Measurements from ENCODE around the gene KPTN. TPM values are rescaled to one million over a fixed set of nuclear protein-coding genes. Genes with fewer than 3 reads are reported as not detected.

Gene KPTN
- total RNA-seq, 1 donor from 2014 or later = 15.9 TPM

DNA sequence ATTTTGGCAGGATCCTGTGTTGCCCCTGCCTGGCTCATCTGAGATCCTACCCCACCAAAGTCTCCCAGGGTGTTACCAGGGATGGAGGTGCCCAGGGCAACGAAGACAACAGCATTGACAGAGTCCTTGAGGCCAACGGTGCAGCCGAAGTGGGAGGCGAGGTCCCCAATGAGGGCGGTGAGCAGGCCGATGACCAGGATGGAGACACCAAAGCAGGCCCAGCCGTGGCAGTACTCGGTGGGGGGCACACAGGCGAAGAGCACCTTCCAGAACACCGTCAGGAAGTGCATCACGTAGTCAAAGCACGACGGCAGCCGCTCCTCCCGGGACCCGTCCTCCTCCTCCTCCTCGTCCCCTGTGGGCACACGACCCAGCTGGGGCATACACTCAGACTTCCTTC, 51.9 kb downstream of the KPTN start:
- Histone ChIP-seq H3K27me3 (ENCODE audit: insufficient read depth, low read length) (peaks cover 8% of the 10 kb centered on the region), H3K36me3 (ENCODE audit: insufficient read depth, low read length) (no peaks in the 10 kb centered on the region), H3K9ac (ENCODE audit: low read length) (no peak overlapping the region), H3K9me3 (ENCODE audit: insufficient read depth, low read depth, low read length) (no peaks in the 10 kb centered on the region), H4K20me1 (ENCODE audit: insufficient read depth, low read length) (peaks cover 9% of the 10 kb centered on the region), H3K4me3 (ENCODE audit: insufficient read depth, low read depth, low read length) (no peak overlapping the region), H3K27ac (ENCODE audit: low read depth, low read length) (no peak overlapping the region), H3K4me1 (ENCODE audit: insufficient read depth, low read length) (peaks cover 16% of the 10 kb centered on the region), H3K4me2 (ENCODE audit: low read length) (no peak overlapping the region), H3K79me2 (ENCODE audit: insufficient read depth, low read length) (no peaks in the 10 kb centered on the region), H2AFZ (ENCODE audit: low read depth, low read length) (no peak overlapping the region)
- H3K27ac Mint-ChIP-seq (ENCODE audit: unreplicated experiment) = no peak overlapping the region
- H3K27me3 Mint-ChIP-seq (ENCODE audit: low read depth, unreplicated experiment) = peaks cover 19% of the 10 kb centered on the region
- TF ChIP-seq EZH2 (IDR thresholded peaks at IDR 0.05; ENCODE audit: insufficient read depth, low read length) = no peak
- TF ChIP-seq, protein P1, sequence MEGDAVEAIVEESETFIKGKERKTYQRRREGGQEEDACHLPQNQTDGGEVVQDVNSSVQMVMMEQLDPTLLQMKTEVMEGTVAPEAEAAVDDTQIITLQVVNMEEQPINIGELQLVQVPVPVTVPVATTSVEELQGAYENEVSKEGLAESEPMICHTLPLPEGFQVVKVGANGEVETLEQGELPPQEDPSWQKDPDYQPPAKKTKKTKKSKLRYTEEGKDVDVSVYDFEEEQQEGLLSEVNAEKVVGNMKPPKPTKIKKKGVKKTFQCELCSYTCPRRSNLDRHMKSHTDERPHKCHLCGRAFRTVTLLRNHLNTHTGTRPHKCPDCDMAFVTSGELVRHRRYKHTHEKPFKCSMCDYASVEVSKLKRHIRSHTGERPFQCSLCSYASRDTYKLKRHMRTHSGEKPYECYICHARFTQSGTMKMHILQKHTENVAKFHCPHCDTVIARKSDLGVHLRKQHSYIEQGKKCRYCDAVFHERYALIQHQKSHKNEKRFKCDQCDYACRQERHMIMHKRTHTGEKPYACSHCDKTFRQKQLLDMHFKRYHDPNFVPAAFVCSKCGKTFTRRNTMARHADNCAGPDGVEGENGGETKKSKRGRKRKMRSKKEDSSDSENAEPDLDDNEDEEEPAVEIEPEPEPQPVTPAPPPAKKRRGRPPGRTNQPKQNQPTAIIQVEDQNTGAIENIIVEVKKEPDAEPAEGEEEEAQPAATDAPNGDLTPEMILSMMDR (IDR thresholded peaks at IDR 0.05; ENCODE audit: insufficient read depth, low read depth, low read length) = no peak
- peaks cover 2% of the 10 kb centered on the region for H3K4me1 Mint-ChIP-seq (ENCODE audit: low read depth, unreplicated experiment)
- peaks cover 4% of the 10 kb centered on the region for H3K9me3 Mint-ChIP-seq (ENCODE audit: unreplicated experiment)
- FAIRE-seq = no peak
- no peaks in the 10 kb centered on the region for H3K36me3 Mint-ChIP-seq (ENCODE audit: low read depth, unreplicated experiment)
- H3K4me3 Mint-ChIP-seq (ENCODE audit: unreplicated experiment) = no peak overlapping the region
- DNase-seq (ENCODE audit: low read depth) = no peak

DNA sequence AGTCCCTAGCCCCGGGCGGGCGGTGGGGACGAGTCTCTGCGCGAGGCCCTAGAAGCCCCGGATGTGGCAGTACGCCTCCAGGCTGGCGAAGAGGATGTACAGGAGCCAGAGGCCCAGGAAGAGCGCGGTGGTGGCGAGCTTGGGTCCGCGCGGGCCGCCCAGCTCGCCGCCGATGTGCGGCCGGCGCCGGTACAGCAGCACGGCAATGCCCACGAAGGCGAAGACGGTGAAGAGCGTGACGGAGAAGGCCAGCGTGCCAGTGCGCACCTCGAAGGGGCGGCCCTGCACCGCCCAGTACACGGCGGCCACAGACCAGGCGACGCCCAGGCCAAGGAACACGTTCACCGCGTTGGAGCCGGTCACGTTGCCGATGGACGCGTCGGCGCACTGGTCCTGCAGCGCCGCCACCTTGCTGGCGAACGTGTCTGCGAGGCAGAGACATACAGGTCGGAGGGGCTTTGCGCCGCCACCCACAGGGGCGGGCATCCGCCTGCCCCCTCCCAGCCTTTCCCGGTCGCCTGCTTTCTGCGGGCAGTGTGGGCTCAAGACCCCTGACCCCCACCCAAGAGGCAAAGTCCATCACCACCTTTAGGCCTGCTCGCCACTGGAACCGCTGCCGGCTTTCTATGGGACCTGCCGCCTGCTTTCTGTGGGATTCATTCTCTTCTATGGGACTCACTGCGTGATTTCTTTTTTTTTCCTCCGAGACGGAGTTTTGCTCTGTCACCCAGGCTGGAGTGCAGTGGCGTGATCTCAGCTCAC, 53.8 kb downstream of the KPTN start:
- H4K20me1 ChIP-seq (ENCODE audit: insufficient read depth, low read length) = peaks cover 6% of the 10 kb centered on the region
- no peak for FAIRE-seq
- no peak overlapping the region for H3K4me3 Mint-ChIP-seq (ENCODE audit: unreplicated experiment)
- no peak for TF ChIP-seq EZH2 (IDR thresholded peaks at IDR 0.05; ENCODE audit: insufficient read depth, low read length)
- TF ChIP-seq, protein P1 (IDR thresholded peaks at IDR 0.05; ENCODE audit: insufficient read depth, low read depth, low read length) = no peak
- no peak overlapping the region for H3K27ac ChIP-seq (ENCODE audit: low read depth, low read length)
- H3K27me3 Mint-ChIP-seq (ENCODE audit: low read depth, unreplicated experiment) = peaks cover 13% of the 10 kb centered on the region
- H3K9me3 ChIP-seq (ENCODE audit: insufficient read depth, low read depth, low read length) = no peaks in the 10 kb centered on the region
- peak; percentile 32 for DNase-seq (ENCODE audit: low read depth)
- H3K4me1 ChIP-seq (ENCODE audit: insufficient read depth, low read length) = peaks cover 16% of the 10 kb centered on the region
- no peaks in the 10 kb centered on the region for H3K36me3 ChIP-seq (ENCODE audit: insufficient read depth, low read length)
- peaks cover 8% of the 10 kb centered on the region for H3K27me3 ChIP-seq (ENCODE audit: insufficient read depth, low read length)
- peaks cover 4% of the 10 kb centered on the region for H3K9me3 Mint-ChIP-seq (ENCODE audit: unreplicated experiment)
- peak overlapping the region; percentile 45 for H3K9ac ChIP-seq (ENCODE audit: low read length)
- H2AFZ ChIP-seq (ENCODE audit: low read depth, low read length) = peak overlapping the region; percentile 92
- peak overlapping the region; percentile 66 for H3K27ac Mint-ChIP-seq (ENCODE audit: unreplicated experiment)
- H3K79me2 ChIP-seq (ENCODE audit: insufficient read depth, low read length) = no peaks in the 10 kb centered on the region
- H3K36me3 Mint-ChIP-seq (ENCODE audit: low read depth, unreplicated experiment) = no peaks in the 10 kb centered on the region
- H3K4me3 ChIP-seq (ENCODE audit: insufficient read depth, low read depth, low read length) = peak overlapping the region; percentile 39
- H3K4me1 Mint-ChIP-seq (ENCODE audit: low read depth, unreplicated experiment) = peaks cover 2% of the 10 kb centered on the region
- peak overlapping the region; percentile 84 for H3K4me2 ChIP-seq (ENCODE audit: low read length)

All from astrocyte (in vitro differentiated cells and primary cell).